K562 (cell line): ENCODE measurements around the gene UBXN1. TPM values are rescaled to one million over a fixed set of nuclear protein-coding genes. Genes with fewer than 3 reads are reported as not detected.
A peak's percentile ranks its signal among the peaks of the same experiment; 100 is the strongest.

ENCODE experiments used
- ATAC-seq: fragments of 200-7000 bp; cut with Tn5 transposase; 3 replicates; pipeline ENCODE4 v1.9.1; 2020; ENCODE audit warnings: moderate library complexity
- BruUV-seq: library from RNA; stranded (reverse); fragments of 400-500 nt; replicated peaks from 2 replicates; lab custom pipeline; 2021; lab: Mats Ljungman, UMichigan
- CTCF ChIA-PET: fragments of 300-600 bp; formaldehyde crosslinking; extraction: SDS; loops from one replicate; lab custom pipeline; 2021; ENCODE audit warnings: low intra/inter-chr PET ratio; lab: Yijun Ruan, JAX
- POLR2A ChIA-PET: fragments of 300-600, 350-650 bp; sonication (Branson Sonifier 250); formaldehyde crosslinking; extraction: SDS; loops from one replicate; lab custom pipeline; 2021; ENCODE audit warnings: antibody characterized with exemption, inconsistent platforms; lab: Yijun Ruan, JAX
- DNase-seq, 4 experiments: peaks; one replicate each; pipeline versions ENCODE4 v3.0.0 to v3.0.0-alpha.2; 2011 to 2018; ENCODE audit warnings: low spot score in 3 of 4, mixed read lengths in 3 of 4; ENCODE audit errors: extremely low read depth in 1 of 4
- FAIRE-seq: peaks from 2 replicates; lab custom pipeline; 2011; peaks lifted over from hg19 to GRCh38; lab: Jason Lieb, UNC
- H2AFZ ChIP-seq: 2 replicates; pipeline ENCODE4 v1.6.0; 2011; ENCODE audit warnings: low read depth, low read length, control low read depth, inconsistent platforms
- H3K27ac ChIP-seq: fragments of 200-600 bp; 3 replicates; pipeline ENCODE4 v1.8.0; 2011; ENCODE audit warnings: low read depth, mild to moderate bottlenecking, control low read depth, inconsistent platforms, low read length, moderate library complexity, mixed read lengths; ENCODE audit errors: extremely low read depth
- H3K27me3 ChIP-seq, 2 experiments: fragments of 300-600 bp in 1 of 2; 2 replicates in 1 of 2; 3 replicates in 1 of 2; pipeline versions ENCODE4 v1.6.0 to v1.8.0; 2011; ENCODE audit warnings: inconsistent platforms in 2 of 2, low read length in 2 of 2, mild to moderate bottlenecking in 1 of 2, mixed read lengths in 1 of 2, moderate library complexity in 1 of 2; ENCODE audit not compliant: control insufficient read depth in 2 of 2, insufficient read depth in 2 of 2
- H3K36me3 ChIP-seq: fragments of 300-600 bp; 3 replicates; pipeline ENCODE4 v1.8.0; 2011; ENCODE audit warnings: mild to moderate bottlenecking, low read length, inconsistent platforms; ENCODE audit not compliant: control insufficient read depth, insufficient read depth
- H3K4me1 ChIP-seq, 2 experiments: fragments of 200-600 bp in 1 of 2; replicated peaks in 1 of 2; 2 replicates in 1 of 2; 3 replicates in 1 of 2; pipeline versions ENCODE4 v1.5.1 to v1.8.0; 2011; ENCODE audit warnings: inconsistent platforms in 2 of 2, low read length in 2 of 2, mild to moderate bottlenecking in 1 of 2, mixed read lengths in 1 of 2, moderate library complexity in 1 of 2; ENCODE audit not compliant: control insufficient read depth in 2 of 2, insufficient read depth in 2 of 2
- H3K4me2 ChIP-seq: 2 replicates; pipeline ENCODE4 v1.6.1; 2011; ENCODE audit warnings: low read length, control low read depth, inconsistent platforms, mixed read lengths; ENCODE audit not compliant: insufficient read depth
- H3K4me3 ChIP-seq: fragments of 200-600 bp; sonication (generic), shearing (Covaris generic); 2 replicates; pipeline ENCODE4 v1.5.1; 2016; ENCODE audit warnings: control low read depth, inconsistent platforms
- H3K79me2 ChIP-seq: fragments of 200-600 bp; 3 replicates; pipeline ENCODE4 v1.8.0; 2011; ENCODE audit warnings: low read length, inconsistent platforms; ENCODE audit not compliant: control insufficient read depth, insufficient read depth
- H3K9ac ChIP-seq, 2 experiments: 2 replicates each; pipeline versions ENCODE4 v1.6.0 to v1.6.1; 2011; ENCODE audit warnings: low read depth in 2 of 2, low read length in 2 of 2, control low read depth in 1 of 2, inconsistent platforms in 1 of 2, mild to moderate bottlenecking in 1 of 2, mixed read lengths in 1 of 2; ENCODE audit not compliant: insufficient read depth in 1 of 2
- H3K9me1 ChIP-seq: one replicate; pipeline ENCODE4 v1.6.0; 2011; ENCODE audit warnings: inconsistent platforms, mild to moderate bottlenecking, low read length, moderate library complexity; ENCODE audit not compliant: control insufficient read depth, insufficient read depth
- H3K9me3 ChIP-seq: replicated peaks from 2 replicates; pipeline ENCODE4 v1.5.1; 2011; ENCODE audit warnings: low read depth, low read length, inconsistent platforms; ENCODE audit not compliant: control insufficient read depth, insufficient read depth
- H4K20me1 ChIP-seq: replicated peaks from 2 replicates; pipeline ENCODE4 v1.6.1; 2011; ENCODE audit warnings: low read length, inconsistent platforms, mixed read lengths; ENCODE audit not compliant: control insufficient read depth, insufficient read depth
- FOXK2 ChIP-seq, 2 experiments: fragments of 450-650 bp; IDR thresholded peaks in 1 of 2; conservative IDR thresholded peaks in 1 of 2; 2 replicates each; pipeline ENCODE4 v1.6.1; 2016; ENCODE audit warnings: low read depth in 2 of 2, mild to moderate bottlenecking in 1 of 2
- GABPB1 ChIP-seq: sonication (generic); formaldehyde crosslinking; IDR thresholded peaks from 2 replicates; pipeline ENCODE4 v1.8.0; 2022; ENCODE audit warnings: mild to moderate bottlenecking, missing genetic modification reagents
- POLR2AphosphoS5 ChIP-seq: IDR thresholded peaks from 2 replicates; pipeline ENCODE4 v1.6.1; 2011; ENCODE audit warnings: mild to moderate bottlenecking, low read depth, low read length, moderate library complexity; ENCODE audit not compliant: control insufficient read depth, insufficient read depth
- RB1 ChIP-seq: fragments of 450-650 bp; IDR thresholded peaks from 2 replicates; pipeline ENCODE4 v1.6.1; 2017; ENCODE audit warnings: low read depth, mild to moderate bottlenecking
- SMARCA5 ChIP-seq: fragments of 450-650 bp; IDR thresholded peaks from 2 replicates; pipeline ENCODE4 v1.6.1; 2016
- TCF7L2 ChIP-seq: fragments of 150-350 bp; IDR thresholded peaks from 2 replicates; pipeline ENCODE4 v1.6.1; 2016; ENCODE audit warnings: low read depth, mild to moderate bottlenecking, low read length, moderate library complexity
- ZC3H8 ChIP-seq: fragments of 450-650 bp; IDR thresholded peaks from 2 replicates; pipeline ENCODE4 v1.6.1; 2017
- ZNF316 ChIP-seq: fragments of 450-650 bp; IDR thresholded peaks from 2 replicates; pipeline ENCODE4 v1.6.1; 2016
- ZNF431 ChIP-seq: sonication (generic); formaldehyde crosslinking; IDR thresholded peaks from 2 replicates; pipeline ENCODE4 v1.8.0; 2022; ENCODE audit warnings: mild to moderate bottlenecking, missing genetic modification reagents
- ZZZ3 ChIP-seq: fragments of 450-650 bp; IDR thresholded peaks from 2 replicates; pipeline ENCODE4 v1.6.1; 2016; ENCODE audit warnings: antibody characterized with exemption, mild to moderate bottlenecking, moderate library complexity
- WGBS: fragments of 100-300 bp; shearing (Covaris generic); methylation state at CpG from one replicate; pipeline ENCODE4 v1.1.6; 2016; ENCODE audit warnings: low coverage, mixed read lengths; ENCODE audit not compliant: insufficient coverage; ENCODE audit errors: missing lambda C conversion rate; 5-methylcytosine and 5-hydroxymethylcytosine counted together
- in situ Hi-C: fragments of 300-500 bp; cut with MboI; formaldehyde crosslinking; loops from 4 replicates; pipeline ENCODE4 v1.15.0; 2018; ENCODE audit warnings: inconsistent platforms, mixed read lengths
- intact Hi-C: fragments of 100-400 bp; cut with micrococcal nuclease; formaldehyde crosslinking; loops from 2 replicates; pipeline ENCODE4 v1.14.2; 2022
- polyA plus RNA-seq, 8 experiments: library from polyadenylated mRNA; depleted of rRNA in 4 of 8; stranded (reverse) in 5 of 8; unstranded in 3 of 8; fragments of >200 nt; fragmentation: Nextera tagmentation in 2 of 8; fragmentation: Illumina TruSeq in 1 of 8; extraction: Ambion mirVana in 2 of 8; extraction: Trizol in 1 of 8; gene quantifications; 2 replicates each; pipeline versions ENCODE4 v1.2.1 to v1.2.3, GENCODE V29; 2011 to 2014; ENCODE audit warnings: inconsistent platforms in 1 of 8, missing spikeins in 1 of 8
- total RNA-seq, 7 experiments: library from RNA; depleted of rRNA in 6 of 7; stranded (reverse); fragments of >200 nt in 6 of 7; fragmentation: Illumina TruSeq in 2 of 7; extraction: Trizol in 2 of 7; gene quantifications; 2 replicates each; pipeline versions ENCODE4 v1.2.1 to v1.2.3, GENCODE V29; 2011 to 2021; ENCODE audit warnings: low replicate concordance in 1 of 7
- TF ChIP-seq, protein P1 (sequence below): sonication (generic); formaldehyde crosslinking; IDR thresholded peaks from 2 replicates; pipeline ENCODE4 v1.9.0; 2022; ENCODE audit warnings: mild to moderate bottlenecking, missing genetic modification reagents
- TF ChIP-seq, protein P2 (sequence below): sonication (generic); formaldehyde crosslinking; IDR thresholded peaks from 2 replicates; pipeline ENCODE4 v1.8.0; 2022; ENCODE audit warnings: mild to moderate bottlenecking, missing genetic modification reagents
- TF ChIP-seq, protein P3 (sequence below): fragments of 250-450 bp; sonication (Bioruptor Pico); IDR thresholded peaks from 2 replicates; pipeline ENCODE4 v1.8.0; 2021; ENCODE audit warnings: mild to moderate bottlenecking, moderate library complexity

The UBXN1 gene
- total and polyA plus RNA-seq, 9 of the 15 experiments (the other 6 are each of a cell fraction or from before 2014, with no cell fraction given) = 4.8 to 263 (median 99.7) TPM

DNA sequence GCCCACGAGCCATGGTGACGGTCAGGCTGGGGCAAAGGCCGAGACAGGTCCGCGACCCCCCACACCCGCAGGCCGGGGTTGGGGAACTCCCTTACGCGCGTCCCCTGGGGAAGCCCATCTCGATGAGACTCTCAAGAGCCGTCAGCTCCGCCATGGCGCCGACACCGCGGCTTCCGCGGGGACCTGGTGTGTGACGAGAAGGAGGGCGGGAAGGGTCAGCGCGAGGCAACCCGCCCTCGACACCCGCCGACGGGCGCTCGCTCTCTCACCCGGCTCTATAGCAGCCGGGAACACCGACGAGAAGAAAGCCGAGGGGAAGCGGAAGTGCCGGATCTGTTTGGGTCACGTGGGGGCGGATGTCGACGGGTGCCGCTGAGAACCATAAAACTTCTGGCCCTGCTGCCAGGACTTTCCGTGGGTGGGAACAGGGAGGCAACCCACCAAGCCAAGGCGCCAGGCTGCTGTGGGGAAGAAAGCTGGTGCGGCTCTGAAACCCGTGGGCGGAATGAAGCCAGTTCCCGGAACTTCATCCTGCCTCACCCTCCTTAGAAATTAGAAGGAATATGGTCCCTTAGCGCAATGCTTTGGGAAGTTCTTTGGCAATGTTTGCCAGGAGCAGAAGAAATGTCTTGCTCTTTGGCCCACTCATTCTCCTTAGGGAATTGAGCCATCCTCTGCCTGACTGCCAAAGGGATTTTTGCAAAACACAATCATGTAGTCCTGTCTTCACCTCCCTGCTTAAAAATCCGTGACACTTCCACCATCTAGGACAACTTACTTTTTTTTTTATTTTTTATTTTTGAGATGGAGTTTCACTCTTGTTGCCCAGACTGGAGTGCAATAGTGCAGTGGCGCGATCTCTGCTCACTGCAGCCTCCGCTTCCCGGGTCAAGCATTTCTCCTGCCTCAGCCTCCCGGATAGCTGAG is at the start of gene UBXN1 (continued):
- TF ChIP-seq, protein P1, sequence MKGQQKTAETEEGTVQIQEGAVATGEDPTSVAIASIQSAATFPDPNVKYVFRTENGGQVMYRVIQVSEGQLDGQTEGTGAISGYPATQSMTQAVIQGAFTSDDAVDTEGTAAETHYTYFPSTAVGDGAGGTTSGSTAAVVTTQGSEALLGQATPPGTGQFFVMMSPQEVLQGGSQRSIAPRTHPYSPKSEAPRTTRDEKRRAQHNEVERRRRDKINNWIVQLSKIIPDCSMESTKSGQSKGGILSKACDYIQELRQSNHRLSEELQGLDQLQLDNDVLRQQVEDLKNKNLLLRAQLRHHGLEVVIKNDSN = peak; percentile 99
- TF ChIP-seq RB1 = peak; percentile 67; the same call in 1 of the 2 replicates

DNA sequence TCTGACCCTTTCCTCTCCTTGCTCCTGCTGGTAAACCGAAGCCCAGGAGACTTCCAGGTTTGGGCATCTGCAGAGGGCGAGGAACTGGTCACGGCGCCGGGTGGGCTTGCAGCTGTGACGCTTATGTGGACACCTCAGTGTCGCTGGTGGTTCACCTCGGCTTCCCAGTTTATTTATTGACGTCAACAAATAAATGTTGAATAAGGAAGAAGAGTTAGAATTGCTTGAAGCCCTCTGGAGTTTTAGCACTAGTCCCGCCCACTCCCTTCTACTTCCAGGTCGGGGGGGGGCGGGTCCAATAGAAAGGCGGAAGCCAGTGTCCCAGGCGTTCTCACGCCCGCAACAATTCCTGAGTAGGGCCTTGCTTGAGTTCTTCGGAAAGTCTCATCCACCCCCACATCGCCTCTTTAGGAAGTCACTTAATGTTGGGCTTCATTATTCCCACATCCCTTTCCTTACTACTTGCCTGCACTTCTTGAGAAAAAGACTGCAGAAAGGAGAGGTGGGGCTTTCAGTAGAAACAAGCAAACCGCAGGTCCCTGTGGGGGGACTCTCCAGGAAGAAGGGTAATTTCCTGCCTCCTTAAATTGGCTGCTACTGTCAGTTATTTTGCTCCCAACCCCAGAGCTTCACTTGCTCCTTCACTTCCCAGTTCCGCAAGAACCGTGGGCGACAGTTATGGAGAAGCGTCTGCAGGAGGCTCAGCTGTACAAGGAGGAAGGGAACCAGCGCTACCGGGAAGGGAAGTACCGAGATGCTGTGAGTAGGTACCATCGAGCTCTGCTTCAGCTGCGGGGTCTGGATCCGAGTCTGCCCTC is 49.5 kb upstream of the UBXN1 start, which contains the start of gene TTC9C:
Gene TTC9C, plus strand, starts transcription at position 316 of the 818 bp plus-strand sequence. Its CDS starts 363 bp downstream, at position 679.
- CTCF ChIA-PET = interaction anchor here (1.1 kb wide), 1 partner anchor 59 kb away, joined by 4 read pairs; the partner anchor contains the start of gene TMEM179B
- TF ChIP-seq, protein P2, sequence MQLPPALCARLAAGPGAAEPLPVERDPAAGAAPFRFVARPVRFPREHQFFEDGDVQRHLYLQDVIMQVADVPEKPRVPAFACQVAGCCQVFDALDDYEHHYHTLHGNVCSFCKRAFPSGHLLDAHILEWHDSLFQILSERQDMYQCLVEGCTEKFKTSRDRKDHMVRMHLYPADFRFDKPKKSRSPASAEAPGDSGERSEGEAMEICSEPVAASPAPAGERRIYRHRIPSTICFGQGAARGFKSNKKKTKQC (CRISPR knock-in tag) = 0 out of 2 replicates have a peak, but pooled peaks have one; percentile 35
- TF ChIP-seq, protein P3, sequence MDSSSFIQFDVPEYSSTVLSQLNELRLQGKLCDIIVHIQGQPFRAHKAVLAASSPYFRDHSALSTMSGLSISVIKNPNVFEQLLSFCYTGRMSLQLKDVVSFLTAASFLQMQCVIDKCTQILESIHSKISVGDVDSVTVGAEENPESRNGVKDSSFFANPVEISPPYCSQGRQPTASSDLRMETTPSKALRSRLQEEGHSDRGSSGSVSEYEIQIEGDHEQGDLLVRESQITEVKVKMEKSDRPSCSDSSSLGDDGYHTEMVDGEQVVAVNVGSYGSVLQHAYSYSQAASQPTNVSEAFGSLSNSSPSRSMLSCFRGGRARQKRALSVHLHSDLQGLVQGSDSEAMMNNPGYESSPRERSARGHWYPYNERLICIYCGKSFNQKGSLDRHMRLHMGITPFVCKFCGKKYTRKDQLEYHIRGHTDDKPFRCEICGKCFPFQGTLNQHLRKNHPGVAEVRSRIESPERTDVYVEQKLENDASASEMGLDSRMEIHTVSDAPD = no peak
- TF ChIP-seq GABPB1 (CRISPR knock-in tag) (peak; percentile 93), TCF7L2 (no peak), ZNF316 (no peak), POLR2AphosphoS5 (peak; percentile 38; the same call in 1 of the 2 replicates), ZC3H8 (no peak), SMARCA5 (0 out of 2 replicates have a peak, but pooled peaks have one; percentile 14), ZNF431 (CRISPR knock-in tag) (no peak), FOXK2 (conservative IDR thresholded peaks at IDR 0.05 in 1 of 2, IDR thresholded peaks at IDR 0.05 in 1 of 2; ENCODE audit: low read depth in 2 of 2) (peak in 1 of 2 experiments; percentile 69; a peak in 1 of 4 replicates), ZZZ3 (0 out of 2 replicates have a peak, but pooled peaks have one; percentile 77)

More for the DNA sequence above, 49.5 kb upstream of the UBXN1 start, which contains the start of gene TTC9C:
- DNase-seq (peak; percentile 82 to 90 (median 83)), ATAC-seq (peak; percentile 71), FAIRE-seq (peak; percentile 68)
- WGBS = under 1% methylated on average over 29 of the region's 29 CpGs
- Histone ChIP-seq H3K9me1 (no peaks in the 10 kb centered on the region), H3K4me2 (peak within 1 kb of the TSS; percentile 100), H3K27ac (peak within 1 kb of the TSS; percentile 99), H3K9ac (peak within 1 kb of the TSS; percentile 98 to 100), H2AFZ (peak within 1 kb of the TSS; percentile 100), H3K4me1 (peaks cover 13 to 19% of the 10 kb centered on the region in 2 experiments; a peak in 4 of 5 replicates), H3K36me3 (peaks cover 49% of the 10 kb centered on the region), H3K79me2 (peaks cover 65% of the 10 kb centered on the region), H3K9me3 (no peaks in the 10 kb centered on the region), H4K20me1 (peaks cover 6% of the 10 kb centered on the region; the same call in 1 of the 2 replicates), H3K4me3 (peak within 1 kb of the TSS; percentile 90), H3K27me3 (no peaks in the 10 kb centered on the region)
- POLR2A ChIA-PET = interaction anchor here (0.6 to 4.5 kb wide), 18 partner anchors 14 to 183 kb away, joined by 3 to 31 read pairs (median 5); partner anchors contain the start of genes BSCL2, C11orf98, CSKMT and GNG3
- BruUV-seq = TSS peak; percentile 83
- in situ Hi-C loops (no loop called here), intact Hi-C loops (loop anchor here (5.0 to 10.0 kb wide), 4 partner anchors 34 to 136 kb away; partner anchors contain the start of genes POLR2G and TUT1)
